Brain microvascular endothelial cell (primary cell): ENCODE measurements around the gene DISP2.

Experiments
- DNase-seq: peaks from one replicate; pipeline ENCODE4 v3.0.0-alpha.2; 2020
- H3K27ac ChIP-seq: fragments of 250-450 bp; sonication (Bioruptor Pico); 2 replicates; pipeline ENCODE4 v1.5.1; 2020; ENCODE audit warnings: mild to moderate bottlenecking, moderate library complexity
- H3K27me3 ChIP-seq: fragments of 250-450 bp; sonication (Bioruptor Pico); replicated peaks from 2 replicates; pipeline ENCODE4 v1.5.1; 2020; ENCODE audit warnings: mild to moderate bottlenecking
- H3K36me3 ChIP-seq: fragments of 250-450 bp; sonication (Bioruptor Pico); replicated peaks from 2 replicates; pipeline ENCODE4 v1.5.1; 2020; ENCODE audit warnings: mild to moderate bottlenecking
- H3K4me3 ChIP-seq: 2 replicates; pipeline ENCODE4 v1.5.1; 2011; ENCODE audit warnings: low read depth, mild to moderate bottlenecking, control low read depth, low read length, moderate library complexity
- CTCF ChIP-seq: IDR thresholded peaks from 2 replicates; pipeline ENCODE4 v1.5.1; 2011; ENCODE audit warnings: low read depth, mild to moderate bottlenecking, moderate library complexity, low read length, control low read depth, inconsistent platforms; ENCODE audit errors: missing control alignments
- in situ Hi-C: cut with HindIII; loops from 2 replicates; pipeline ENCODE4 v1.10.0; 2017; ENCODE audit warnings: low sequenced_read_pairs, low pct_ligation_motif_present

DISP2 gene

GRCh38 chr15:40334941-40335795, 22.9 kb upstream of the DISP2 start:
- in situ Hi-C loops: no loop called here
- no peak for DNase-seq
- no peaks in the 10 kb centered on the region for H3K27me3 ChIP-seq
- no peak for TF ChIP-seq CTCF
- H3K4me3 ChIP-seq: no peak overlapping the region
- peaks cover 26% of the 10 kb centered on the region for H3K36me3 ChIP-seq
- H3K27ac ChIP-seq: peak overlapping the region; percentile 71

- no peak for DNase-seq
- no peak overlapping the region for H3K27ac ChIP-seq
- H3K4me3 ChIP-seq: no peak overlapping the region
Measured at GRCh38 chr15:40335938-40336743, 21.9 kb upstream of the DISP2 start.

GRCh38 chr15:40336744-40337122, 21.3 kb upstream of the DISP2 start:
- in situ Hi-C loops: no loop called here
- H3K27me3 ChIP-seq: no peaks in the 10 kb centered on the region
- H3K36me3 ChIP-seq: peaks cover 26% of the 10 kb centered on the region
- H3K27ac ChIP-seq: no peak overlapping the region
- no peak for DNase-seq
- H3K4me3 ChIP-seq: no peak overlapping the region
- TF ChIP-seq CTCF: peak; percentile 22

More at GRCh38 chr15:40335938-40336743, 21.9 kb upstream of the DISP2 start:
- no peak for TF ChIP-seq CTCF
- H3K27me3 ChIP-seq: no peaks in the 10 kb centered on the region
- peaks cover 26% of the 10 kb centered on the region for H3K36me3 ChIP-seq
- in situ Hi-C loops: no loop called here

- peaks cover 26% of the 10 kb centered on the region for H3K36me3 ChIP-seq
- no peak overlapping the region for H3K4me3 ChIP-seq
- H3K27me3 ChIP-seq: no peaks in the 10 kb centered on the region
- peak overlapping the region; percentile 95 for H3K27ac ChIP-seq
- TF ChIP-seq CTCF: no peak
- no peak for DNase-seq
- in situ Hi-C loops: no loop called here
Measured at GRCh38 chr15:40337597-40337996, 20.4 kb upstream of the DISP2 start.

- peak; percentile 88 for TF ChIP-seq CTCF
- Histone ChIP-seq H3K27ac (peak overlapping the region; percentile 95), H3K36me3 (peaks cover 26% of the 10 kb centered on the region), H3K27me3 (no peaks in the 10 kb centered on the region), H3K4me3 (peak overlapping the region; percentile 56)
- in situ Hi-C loops: no loop called here
- peak; percentile 64 for DNase-seq
Measured at GRCh38 chr15:40338041-40338657, 19.9 kb upstream of the DISP2 start.
